ENCODE data around the gene MAD1L1.

The MAD1L1 gene

DNA sequence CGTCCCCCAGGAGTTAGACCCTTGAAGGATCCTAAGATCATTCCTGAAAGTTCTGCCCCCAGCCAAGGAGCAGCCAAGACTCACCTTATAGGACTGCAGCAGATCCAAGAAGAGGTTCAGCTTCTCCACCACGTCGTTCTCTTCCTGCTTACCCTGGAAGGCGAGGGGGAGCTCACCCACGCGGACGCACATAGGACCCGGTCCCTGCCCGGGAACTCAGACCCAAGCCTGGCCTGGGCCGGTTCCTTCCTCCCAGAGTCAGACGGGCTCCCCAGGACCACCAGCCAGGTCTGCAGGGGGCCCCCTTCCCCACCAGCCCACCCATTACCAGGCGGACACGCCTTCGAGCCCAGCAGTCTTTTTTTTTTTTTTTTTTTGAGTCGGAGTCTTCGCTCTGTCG is 24.9 kb upstream of the MAD1L1 start:
- DNase-seq, result no peak

DNA sequence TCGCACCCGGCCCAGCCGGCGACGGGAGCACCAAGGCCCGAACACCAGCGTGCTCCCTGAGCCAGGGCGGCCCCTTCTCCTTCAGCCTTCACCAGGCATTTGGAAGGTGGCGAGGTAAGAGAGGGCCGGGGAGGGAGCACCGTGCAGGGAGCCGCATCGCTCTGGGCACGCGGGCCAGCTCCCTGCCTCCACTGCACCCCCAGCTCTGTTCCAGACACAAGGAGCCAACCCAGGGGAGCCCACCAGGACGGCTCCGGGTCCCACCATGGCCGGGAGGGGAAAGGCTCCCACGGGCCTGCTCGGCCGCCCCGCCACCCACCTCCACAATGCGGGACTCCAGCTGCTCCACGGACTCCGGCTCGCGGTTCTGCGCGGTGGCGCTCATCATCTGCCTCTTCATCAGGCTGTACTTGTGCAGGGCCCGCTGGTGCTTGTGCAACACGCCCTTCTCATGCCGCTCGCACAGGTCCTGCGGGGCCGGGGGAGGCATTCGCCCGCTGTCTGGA is 24.4 kb upstream of the MAD1L1 start:
- DNase-seq, result no peak

DNA sequence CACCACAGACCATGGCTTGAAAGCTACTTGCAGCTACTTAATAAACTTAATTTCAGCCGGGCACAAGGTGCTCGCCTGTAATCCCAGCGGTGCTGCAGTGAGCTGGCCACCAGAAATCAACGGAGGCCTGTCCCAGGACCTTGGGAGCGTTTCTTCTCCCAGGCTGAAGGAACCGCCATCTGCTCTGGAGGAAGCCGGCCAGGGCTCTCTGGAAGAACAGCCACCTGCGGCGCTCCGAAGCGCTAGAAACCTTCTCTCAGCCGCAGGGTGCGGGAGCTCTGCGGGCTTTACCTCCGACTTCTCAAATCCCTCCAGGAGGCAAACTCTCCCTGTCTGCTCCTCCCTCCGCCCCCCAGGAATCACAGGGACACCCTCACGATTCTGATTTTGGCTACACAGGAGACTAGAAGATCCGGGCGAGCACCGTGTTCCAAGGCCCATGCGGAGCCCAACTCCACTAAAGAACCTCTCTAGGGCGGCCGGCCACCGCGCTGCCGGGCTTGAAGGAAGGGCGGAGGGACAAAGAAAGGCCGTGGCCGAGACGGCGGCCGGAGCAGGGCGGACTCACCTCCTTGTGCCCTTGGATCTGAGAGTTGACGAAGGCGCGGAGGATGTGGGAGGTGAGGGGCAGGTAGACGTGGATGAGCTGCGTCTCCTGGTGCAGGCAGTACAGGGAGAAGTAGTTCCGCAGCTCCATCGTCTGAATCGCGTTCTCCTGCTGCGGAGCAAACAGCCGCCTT is 23.7 kb upstream of the MAD1L1 start:
- DNase-seq, result no peak

DNA sequence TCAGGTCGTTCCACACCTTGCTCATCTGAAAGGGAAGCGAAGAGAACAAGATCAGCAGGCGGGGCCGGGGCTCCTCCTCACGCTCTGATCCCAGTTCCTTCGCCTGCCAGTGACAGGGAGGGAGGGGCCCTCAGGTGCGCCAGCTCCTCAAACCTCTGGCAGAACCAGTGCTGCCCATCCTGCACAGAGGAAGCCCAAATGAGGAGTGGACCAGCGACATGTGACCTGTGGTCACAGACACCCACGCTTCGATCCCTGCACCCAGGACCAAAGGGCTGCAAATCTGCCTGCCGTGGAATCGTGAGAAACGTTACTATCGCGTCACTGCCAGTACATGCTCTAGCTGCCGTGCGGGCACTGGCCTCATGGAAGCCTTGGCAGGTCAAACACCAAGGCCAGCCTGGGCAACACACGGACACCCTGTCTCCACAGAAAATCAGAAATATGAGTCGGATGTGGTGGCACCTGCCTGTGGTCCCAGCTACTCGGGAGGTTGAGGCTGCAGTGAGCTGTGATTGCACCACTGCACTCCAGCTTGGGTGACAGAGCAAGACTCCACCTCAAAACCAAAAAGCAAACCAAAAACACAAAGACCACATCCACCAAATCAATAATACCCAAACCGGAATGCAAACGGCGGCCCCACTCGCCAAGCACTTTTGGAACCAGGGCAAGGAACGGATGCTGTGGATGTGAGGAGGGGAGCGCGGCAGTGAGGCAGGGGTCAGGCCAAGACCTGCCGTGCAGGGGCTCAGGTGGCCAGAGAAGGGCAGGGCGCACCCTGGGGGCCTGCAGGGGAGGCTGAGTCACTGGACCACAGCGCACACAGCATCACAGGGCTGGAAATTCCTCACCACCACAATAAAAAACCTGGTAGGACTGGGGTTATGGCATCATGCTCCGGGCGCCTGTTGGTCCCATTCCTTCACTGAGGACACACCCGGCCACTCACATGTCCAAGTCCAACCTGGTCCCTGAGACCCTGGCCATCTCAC is 22.7 kb upstream of the MAD1L1 start:
- no peak for DNase-seq

DNA sequence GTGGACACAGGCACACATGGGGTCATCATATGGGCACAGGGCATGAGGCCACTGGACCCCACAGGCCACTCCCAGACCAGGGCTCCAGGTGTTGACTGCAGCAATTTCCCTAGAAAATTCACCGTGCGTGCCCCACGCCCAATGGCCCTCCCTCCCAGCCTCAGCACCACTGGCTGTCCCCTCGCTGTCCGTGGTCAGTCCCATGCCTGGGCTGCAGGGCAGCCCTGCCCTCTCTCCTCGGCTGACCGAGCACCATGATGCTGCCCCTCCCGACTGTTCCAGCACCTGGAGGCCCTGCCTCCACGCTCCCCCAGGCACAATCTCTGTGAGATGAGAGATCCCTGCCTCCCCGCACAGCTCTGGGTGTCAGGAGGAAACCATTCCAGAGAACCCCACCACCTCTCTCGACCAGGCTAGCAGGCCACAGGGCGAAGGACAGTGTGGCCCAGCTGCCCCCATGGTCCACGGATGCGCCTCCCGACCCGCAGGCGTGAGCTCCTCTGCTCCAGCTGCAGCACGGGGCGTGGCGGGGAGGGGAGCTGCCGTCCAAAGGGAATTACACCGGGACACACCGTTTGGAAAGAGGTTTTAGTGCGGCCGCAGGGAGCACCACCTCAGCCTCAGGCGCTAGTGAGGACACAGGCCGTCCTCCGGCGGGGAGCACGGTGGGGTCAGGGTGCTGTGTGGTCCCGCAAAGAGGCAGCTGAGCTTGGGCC is 21.8 kb upstream of the MAD1L1 start:
- no peak for DNase-seq

DNA sequence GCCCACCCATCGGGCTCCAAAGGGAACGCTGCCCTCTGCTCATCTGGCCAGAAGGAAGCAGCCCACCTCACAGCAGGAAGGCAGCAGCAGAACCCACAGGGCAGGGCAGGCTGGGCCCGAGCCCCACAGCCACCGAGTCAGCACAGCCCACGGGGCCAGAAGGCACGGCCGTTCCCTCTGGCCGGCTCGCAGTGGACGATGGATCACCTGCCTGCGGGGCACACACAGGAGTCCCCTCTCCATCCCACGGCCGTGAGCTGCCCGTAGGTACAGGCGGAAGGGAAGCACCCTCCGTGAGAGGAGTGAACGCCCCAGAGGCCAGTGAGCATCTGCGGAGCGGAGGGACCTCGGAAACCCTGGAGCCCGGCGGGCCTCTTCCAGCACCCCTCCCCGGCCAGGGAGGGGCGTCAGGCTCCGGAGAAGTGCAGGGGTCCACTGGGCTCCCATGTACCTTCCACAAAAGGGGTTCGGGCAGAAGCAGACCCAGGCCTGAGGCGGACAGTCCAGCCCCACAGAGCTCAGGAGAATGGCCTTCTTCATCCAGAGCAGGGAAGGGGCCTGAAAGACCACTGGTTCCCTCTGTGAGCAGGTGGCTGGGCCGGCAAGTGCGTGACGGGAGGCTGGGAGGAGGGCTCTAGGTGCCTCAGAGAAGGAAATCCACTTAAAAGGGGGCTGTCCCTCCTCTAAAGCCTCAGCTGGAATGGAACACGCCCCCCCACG is 20.9 kb upstream of the MAD1L1 start:
- DNase-seq, result no peak

DNA sequence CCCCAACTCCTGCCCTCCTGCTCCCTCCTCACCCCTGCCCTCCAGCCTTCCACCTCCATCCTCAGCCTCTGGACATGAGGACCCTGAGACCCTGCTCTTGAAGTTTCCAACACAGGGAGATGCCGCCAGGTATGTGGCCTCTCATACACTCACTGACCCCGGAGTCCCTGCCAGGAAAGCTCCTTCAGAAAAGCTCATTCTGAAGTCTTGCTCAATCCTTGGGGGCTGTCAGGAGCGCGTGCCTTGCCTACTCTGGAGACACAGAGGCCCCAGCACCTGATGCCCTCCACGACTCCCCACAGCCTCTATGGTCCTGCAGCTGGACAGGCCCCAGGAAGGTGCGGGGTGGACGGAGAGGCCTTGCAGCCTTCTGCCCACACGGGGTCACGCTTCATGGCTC is 20.3 kb upstream of the MAD1L1 start:
- no peak for DNase-seq

DNA sequence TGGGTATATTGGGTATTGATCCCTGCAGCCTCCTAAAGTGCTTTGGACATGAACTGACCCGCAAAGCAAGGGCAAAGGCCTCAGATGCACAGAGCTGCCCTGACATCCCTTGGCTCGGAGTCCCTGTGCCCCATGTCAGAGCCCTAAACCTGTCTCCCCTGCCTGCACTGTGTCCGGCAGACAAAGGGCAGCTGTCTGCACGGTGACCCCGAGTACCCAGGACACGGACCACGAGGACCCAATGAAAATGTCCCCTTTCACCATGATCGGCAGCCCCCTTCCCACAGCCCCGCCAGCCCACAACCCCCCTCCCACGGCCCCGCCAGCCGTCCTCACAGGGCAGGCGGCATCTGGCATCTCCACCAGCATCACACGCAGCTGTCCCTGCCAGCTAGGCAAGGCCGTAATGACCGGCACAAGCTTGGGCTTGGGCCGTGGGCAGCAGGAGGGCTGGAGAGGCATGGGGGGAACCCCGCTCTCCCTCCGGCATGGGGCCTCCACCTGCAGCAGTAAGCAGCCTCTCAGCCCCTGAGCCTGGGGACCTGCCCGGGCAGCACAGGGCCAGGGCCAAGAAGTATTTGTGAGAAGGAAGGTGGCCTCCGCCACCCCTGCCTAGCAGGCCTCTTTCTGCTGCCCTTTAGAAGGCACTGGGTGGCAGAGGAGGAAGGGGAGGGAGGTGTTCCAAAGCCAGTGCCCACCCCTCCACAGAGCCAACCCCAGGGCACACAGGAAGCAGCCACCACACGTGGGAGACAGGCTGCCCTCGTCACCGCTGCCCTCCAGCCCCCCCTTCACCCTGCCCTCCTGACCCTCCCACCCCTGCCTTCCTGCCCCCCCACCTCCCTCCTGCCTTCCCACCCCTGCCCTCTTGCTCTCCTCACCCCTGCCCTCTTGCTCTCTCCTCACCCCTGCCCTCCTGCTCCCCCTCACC is 19.4 kb upstream of the MAD1L1 start:
- DNase-seq, result no peak

DNA sequence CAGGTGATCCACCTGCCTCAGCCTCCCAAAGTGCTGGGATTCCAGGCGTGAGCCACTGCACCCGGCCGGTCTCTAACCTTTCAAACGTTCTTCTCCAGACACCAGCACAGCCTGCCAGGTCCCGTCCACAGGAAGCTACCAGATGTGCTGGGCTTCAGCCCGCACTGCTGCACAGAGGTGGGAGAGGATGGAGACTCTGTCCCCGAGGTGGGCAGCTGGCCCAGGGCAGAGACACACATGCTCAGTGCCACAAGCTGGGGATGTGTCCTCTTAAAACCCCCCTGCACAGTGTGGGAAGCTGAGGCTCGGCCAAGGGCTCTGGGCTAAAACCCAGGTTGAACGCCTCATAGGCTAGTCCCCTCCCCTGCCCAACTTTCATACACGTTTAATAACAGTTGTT is 18.6 kb upstream of the MAD1L1 start:
- DNase-seq, result no peak

DNA sequence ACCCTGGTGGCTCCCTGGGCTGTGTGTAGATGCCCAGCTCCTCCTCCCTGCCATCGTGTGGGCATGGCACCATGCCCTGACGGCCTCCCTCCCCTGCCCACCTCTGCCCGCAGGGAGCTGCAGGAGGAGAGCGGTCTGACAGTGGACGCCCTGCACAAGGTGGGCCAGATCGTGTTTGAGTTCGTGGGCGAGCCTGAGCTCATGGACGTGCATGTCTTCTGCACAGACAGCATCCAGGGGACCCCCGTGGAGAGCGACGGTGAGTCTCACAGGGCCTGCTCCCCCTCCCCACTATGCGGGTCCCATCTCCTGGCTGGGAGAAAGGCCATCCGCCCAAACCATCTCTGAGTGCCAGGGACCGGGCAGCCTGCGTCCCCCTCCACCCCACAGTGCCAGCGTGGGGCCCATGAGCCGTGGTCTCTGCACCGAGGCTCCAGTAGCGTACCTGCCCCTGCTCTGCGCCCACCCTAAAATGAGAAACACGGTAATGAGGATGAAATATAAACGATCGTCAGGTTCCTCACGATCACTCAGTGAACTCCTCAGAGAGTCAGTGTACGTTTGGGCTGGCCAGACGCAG is 17.1 kb upstream of the MAD1L1 start:
- DNase-seq, result no peak

DNA sequence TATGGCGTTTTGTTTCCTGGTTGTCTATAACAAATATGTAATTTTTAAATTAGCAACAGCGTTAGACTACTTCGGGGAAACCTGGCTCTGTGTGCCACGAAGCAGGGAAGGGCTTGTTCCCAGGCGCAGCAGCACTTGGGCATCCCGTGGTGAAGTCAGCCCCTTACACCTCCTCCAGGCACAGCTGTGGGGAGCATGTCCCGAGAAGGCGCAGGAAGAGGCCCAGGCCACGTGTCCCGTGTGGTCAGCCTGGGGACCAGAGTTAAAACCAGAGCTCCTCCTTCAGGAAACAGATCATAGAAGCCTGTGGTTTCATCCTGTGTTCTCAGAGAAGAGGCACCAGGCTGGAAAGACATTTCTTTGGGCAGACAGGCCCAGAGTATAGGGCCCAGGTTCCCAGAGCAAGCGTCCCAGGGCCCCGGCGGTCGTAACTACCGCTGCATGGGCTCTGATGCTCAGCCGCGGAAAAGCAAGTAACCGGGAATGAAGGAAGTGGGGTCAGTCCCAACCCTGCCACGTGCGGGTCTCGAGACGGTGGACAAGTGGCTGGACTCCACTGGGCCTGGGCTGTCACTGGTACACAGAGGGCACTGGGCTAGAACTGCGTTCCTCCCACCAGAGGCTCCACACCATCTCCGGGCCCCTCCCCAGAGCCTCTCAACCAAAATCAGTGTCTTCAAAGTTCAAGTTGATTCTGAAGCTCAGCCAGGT is 16.4 kb upstream of the MAD1L1 start:
- DNase-seq, result no peak

DNA sequence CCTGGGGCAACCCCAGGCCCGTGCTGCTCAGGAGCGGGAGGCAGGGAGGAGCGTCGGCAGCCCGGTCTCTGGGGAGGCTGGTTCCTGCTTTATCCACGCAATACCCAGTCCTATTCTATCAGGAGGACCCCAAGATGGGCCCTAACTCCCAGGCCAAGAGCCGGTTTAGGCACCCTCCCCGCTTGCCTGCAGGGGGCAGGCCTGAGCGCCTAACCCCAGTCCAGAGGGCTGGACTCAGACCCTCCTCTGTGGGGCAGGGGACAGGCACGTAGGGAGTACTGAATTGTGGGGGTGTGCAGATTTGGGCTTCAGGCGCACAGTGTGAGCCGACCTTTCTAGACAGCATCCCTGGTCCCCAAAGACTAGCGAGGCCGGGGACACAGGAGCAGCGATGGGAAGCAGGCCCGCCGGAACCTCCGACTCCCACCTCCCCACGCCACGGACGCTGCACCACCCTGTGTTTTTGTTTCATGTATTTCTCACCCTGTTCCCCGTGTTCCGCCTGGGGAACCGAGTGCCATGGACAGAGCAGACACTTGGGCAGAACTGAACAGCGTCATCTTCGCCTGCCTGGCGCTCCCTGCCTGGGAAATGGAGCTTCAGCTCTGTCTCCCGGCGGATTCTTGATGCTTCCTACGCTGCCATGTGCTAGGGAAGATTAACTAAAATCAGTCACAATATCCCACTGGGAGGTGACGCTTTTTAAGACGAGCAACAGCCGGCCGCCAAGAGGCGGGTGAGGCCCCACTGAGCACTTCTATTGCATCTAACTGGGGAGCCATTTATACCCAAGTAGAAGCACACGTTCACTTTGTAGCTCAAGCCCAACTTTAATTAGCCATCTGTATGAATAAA is 14.6 kb upstream of the MAD1L1 start:
- DNase-seq, result no peak

DNA sequence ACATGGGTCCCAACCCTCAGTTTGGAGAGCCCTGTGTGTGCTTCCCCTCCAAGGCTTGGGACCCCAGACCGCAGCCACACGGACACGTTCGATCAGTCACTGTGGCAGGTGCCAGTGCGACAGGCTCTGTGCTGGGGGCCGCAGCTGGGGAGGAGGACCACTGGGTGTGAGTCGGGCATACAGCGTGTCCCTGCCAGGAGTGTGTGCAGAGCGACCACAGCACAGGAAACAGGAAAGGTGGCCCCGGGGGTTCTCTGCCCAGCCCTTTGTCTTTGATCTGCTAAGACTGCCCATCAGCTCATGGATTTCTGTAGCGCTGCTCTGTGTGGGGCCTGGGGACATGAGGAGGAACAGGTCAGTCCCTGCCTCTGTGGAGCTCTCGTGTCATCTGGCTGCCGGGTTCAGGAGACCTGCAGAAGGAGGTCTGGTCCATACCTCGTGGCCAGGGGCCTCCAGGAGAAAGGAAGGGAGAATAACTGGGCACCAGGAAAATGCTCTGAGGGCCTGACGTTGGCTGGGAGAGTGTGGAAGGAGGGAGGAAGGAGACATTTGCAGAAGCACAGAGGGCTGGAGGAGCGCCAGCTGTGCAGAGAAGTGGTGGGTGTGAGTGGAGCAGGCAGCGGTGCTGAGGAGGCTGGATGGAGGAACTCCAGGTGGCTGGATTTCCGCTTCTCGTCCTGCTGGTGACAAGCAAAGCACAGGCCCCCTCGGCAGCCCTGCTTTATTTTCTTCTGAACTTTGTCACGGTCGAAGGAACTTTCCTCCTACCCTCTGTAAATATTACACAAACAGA is 13.3 kb upstream of the MAD1L1 start:
- DNase-seq, result no peak

DNA sequence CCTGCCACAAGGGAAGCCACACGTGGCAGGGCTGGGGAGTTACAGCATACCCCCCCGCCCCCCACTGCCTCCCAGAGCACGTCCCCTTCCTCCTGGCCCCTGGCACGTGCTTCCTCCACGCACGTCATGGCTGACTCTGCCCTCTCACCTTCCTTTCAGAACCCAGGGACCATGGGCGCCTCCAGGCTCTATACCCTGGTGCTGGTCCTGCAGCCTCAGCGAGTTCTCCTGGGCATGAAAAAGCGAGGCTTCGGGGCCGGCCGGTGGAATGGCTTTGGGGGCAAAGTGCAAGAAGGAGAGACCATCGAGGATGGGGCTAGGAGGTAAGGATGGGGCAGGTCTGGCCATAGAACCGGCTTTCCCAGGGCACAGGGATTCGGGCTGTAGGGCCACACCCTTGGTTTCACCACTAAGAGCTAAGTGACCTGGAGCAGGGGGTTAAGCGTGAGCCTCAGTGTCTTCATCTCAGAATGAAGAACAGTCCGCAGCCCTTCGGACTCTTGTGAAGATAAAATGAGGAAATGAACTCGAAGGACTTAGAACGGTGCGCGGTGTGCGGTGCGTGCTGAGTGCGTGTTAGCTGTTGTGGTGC is 11.8 kb upstream of the MAD1L1 start:
- DNase-seq, result no peak

DNA sequence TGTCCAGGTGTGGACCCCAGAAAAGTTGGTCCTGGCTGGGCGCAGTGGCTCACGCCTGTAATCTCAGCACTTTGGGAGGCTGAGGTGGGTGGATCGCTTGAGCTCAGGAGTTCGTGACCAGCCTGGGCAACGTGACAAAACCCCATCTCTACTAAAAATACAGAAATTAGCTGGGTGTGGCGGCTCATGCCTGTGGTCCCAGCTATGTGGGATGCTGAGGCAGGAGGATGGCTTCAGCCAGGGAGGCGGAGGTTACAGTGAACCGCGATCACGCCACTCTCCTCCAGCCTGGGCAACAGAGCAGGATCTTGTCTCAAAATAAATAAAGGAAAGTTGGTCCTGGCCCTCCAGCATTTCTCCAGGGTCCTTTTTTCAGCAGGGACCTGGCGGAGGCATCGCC is 10.7 kb upstream of the MAD1L1 start:
- DNase-seq, result no peak

DNA sequence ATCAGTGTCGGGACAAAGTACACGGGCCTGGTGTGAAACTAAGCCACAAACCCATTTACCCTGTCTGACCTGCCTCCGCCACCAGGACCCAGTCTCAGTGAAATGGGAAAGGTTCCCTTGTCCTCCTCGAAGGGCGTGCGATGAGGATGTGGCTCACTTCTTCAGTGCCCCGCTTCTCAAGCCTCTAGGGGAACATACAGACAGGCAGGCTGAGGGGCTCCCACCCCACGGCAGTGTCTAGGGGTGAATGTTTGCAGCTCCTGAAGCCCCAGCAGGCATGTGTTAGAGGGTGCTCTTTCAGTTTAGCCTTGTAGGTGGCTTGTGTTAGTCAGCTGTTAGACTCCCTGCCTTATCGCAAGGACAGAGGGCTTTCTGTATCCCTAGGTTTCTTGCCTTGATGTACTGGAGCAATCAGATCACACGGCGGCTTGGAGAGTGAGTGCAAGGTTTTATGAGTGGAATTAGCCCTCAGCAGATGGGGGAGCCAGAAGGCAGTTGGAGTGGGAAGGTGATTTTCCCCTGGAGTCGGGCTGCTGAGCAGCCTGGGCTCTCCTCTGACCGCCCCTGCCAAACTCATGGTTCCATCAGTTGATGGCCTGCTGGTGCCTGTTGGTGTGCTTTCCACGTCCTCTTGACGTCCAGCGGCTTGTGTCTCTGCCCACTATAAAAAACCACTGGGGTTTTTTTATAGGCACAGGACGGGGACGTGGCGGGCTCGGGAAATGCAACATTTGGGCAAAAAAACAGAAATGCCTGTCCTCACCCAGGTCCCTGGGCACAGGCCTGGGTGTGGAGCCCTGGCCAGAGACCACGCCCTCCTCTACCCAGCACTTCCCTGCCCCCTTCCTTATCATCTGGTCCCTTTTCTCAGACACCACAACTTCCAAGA is 10.0 kb upstream of the MAD1L1 start:
- DNase-seq, result no peak
